GM18907 (cell line): ENCODE data around the gene DNAJA2.
"Not testable (repeated sequence)": the region's sequence is repeated elsewhere in the genome, so short reads cannot be mapped to it uniquely, and the experiment has no call there.

Source experiments
- ATAC-seq: cut with Tn5 transposase; IDR thresholded peaks from one replicate; pipeline ENCODE4 v1.9.1; 2021; ENCODE audit warnings: mild to moderate bottlenecking, moderate library complexity; ENCODE audit not compliant: unreplicated experiment

Gene DNAJA2

DNA sequence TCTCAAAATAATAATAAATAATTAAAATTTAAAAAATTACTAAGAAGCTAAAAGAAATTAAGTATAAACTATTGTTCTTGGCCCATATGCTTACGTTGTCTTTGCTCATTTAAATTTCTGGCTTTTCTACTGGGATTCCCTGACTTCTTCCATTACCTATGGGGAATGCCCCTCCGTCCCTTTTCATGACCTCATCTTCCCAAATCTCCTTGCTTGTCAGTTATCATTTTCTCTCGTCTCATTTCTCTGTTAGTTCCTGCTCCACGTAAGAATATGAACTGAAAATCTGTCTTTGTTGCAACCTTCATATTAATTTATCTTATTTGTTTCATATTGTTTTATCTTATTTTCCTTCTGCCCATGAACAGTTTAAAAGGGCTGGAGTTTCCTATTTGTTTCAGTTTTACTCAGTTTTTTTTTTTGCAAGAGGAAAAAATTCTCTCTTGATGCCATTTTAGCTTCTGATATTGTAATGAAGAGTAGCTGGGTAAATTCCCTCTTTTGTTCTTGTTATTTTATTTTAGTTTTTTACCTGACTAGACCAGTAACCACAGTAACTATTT, 2.5 kb upstream of the DNAJA2 start:
- no peak for ATAC-seq

DNA sequence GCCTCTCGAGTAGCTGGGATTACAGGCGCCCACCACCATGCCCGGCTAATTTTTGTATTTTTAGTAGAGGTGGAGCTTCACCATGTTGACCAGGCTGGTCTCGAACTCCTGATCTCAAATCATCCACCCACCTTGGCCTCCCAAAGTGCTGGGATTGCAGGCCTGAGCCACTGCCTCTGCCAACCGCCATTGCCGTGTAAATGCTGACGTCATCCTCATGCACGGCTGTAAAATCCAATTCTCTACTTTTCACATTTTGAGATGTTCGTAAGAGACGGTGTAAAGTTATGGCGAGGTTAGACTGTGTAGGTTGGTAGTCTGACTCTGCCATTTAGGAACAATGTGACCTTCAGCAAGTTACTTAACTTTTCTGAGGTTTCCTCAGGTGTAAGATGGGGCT, 1.7 kb upstream of the DNAJA2 start:
- no peak for ATAC-seq

DNA sequence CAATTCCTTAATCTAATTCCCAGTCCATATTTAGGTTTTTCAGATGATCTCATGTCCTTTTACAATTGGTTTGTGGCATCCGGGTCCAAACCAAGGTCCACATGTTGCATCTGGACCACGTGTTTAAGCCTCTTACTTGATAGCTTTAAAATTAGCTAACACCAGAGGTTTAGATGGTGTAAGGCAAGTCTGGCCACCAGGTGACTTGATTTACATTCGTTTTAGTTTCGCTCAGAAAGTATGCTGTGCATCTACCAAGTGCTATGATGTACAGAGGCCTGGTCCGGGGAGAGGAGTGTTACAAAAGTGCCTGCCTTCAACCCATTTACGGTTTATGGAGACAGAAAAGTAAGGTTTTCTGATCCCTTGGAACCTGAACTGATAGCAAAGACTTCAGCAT, 878 bp upstream of the DNAJA2 start:
- no peak for ATAC-seq

DNA sequence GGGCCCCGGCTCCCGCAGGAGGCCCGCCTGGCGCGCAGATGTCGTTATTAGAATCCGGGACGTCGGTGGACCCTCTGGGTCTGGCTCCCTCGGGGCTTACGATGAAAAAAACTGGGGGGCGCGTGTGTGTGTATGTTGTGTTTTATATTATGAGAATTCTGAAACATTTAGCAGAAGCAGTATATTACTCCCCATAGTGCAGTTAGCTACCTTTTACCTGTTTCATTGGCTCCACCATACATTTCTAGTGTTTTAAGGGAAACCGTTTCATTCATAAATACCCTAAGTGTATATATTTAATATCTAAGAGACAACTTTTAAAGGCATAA, 486 bp upstream of the DNAJA2 start:
- ATAC-seq, result no peak

DNA sequence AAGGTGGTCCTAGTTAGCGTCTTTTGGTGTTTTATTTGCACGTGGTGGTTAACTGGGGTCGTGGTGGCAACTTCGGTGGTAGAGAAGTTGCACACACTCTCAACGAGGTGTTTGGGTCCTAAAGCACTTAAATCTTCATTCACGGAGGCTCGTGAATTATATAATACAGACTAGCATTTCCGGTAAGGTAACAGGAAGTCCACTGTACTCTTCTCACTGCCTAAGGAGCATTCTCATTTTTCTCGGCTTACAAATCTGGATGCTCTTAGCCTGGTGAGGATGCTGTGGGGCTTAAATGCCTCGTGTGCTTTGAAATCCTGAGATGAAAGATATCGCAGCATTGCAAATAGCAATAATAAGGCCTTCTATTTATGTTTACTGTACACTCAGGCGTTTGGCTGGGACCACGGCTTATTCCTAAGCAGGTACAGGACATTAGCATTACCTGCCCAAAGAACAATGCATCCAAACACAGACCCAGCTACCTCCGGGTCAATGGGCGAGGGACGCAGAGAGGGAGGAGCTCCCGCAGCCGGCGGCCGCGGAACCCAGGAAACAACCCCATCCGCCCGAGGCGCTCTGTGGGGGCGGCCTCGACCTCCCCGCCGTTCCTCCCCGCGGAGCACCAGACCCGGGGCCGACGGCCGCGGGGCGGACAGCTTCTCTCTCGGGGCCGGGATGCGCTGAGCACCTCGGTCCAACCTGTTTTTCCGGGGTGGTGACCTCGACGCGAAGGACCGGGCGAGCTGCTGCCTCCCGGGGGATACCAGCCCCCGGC, 856 bp downstream of the DNAJA2 start:
- ATAC-seq, result peak; percentile 54

DNA sequence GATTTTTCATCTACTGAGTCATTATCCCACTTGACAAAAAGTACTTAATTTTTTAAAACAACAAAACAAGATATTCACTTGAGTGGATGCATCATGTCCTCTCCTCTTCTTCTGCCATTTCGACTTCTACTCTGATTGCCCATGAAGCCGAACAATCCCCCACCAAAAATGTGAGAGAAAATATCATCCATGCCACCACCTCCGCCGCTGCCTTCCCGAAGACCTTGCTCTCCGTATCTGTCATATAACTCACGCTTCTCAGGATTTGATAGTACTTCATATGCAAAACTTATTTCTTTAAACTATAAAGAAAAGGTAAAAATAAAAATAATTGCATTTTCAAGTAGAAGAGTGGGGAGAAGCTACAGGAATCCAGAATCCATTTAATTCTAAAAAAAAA, 2.2 kb downstream of the DNAJA2 start:
- ATAC-seq, result no peak

DNA sequence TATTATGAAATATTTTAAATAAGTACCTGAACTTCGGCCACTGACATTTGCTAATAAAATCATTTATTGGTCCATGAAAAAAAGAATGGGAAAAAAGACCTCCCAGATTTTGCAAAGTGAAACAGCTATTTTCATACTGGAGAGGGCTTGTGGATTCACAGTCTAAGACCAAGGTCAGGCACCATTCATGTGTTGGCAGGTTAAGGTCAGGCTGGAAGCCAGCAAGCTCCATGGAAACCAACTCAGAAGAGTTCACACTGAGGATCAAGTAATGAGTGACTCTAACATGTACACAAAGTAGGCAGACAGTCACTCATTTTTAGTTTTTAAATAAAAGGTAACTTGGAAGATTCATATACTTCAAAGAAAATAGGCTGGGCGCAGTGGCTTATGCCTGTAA, 3.4 kb downstream of the DNAJA2 start:
- no peak for ATAC-seq

DNA sequence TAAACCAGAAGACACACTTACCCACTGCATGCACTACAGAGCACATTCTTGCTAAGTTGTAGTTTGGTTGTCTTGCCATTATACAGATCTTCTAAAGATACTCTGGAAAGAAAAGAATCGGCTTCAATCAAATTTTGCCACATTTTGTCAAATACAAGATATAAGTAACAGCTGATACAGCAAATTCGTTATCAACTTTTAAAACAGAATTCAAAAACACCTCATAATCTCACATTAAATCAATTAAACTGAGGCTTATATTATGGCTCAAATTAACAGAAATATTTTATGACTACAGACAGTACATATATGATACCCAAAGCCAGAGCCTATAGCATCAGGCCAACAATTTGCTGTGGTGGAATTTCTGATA, 5.4 kb downstream of the DNAJA2 start:
- ATAC-seq, result no peak

DNA sequence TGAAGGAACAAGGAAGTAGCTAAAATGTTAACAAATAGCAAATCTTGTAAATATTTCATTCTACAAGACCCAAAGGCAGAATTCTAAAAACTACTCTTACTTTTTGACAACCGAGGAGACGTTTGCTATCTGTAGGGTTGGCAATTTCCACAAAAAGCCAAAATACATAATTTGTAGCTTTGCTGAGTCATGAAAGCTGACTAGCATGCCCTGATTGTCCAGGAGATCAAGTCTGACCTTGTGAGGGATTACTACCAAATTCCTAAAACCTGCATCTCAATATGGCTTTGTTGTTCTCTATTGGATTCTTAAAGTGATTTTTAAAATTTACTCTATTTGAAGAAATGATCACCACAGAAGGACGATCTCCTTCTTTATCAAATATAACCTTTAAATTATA, 10.8 kb downstream of the DNAJA2 start:
- ATAC-seq, result no peak

DNA sequence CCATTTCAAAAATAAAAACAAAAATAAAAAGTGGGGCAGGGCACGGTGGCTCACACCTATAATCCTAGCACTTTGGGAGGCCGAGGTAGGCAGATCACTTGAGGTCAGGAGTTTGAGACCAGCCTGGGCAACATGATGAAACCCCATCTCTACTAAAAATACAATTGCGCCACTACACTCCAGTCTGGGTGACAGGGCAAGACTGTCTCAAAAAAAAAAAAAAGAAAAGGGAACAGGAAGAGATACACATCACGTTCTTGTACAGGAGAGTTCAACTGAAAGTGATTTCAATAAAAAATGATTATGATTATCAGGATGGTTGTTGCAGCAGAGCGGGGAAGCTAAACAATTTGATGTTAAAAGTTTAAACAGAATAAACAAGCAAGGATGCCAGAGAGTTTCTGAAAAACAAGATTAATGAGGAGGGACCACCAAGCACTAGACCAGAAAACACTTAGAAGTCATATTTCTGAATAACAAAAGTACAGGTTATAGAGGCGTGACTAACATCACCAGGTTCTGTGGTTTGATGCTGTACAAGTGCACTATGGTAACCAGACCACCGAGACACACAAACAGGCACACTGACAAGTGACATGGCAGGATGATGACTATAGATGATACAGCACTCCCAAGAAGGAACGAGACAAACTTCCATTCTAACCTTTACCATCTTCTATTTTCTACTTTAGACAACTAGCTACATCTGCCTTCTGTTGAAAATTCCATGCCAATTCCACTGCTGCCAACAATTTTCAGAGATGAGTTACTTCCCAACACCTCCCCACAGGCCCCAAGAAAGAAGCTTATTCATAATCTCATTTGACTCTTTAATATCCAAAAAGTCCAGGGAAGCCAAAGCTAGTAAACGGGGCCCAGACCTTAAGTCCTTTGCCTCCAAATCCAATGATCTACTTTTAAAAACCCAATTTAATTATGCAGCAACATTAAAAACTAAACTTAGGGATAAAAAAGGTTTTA, 11.8 kb downstream of the DNAJA2 start:
- ATAC-seq, result peak; percentile 73

DNA sequence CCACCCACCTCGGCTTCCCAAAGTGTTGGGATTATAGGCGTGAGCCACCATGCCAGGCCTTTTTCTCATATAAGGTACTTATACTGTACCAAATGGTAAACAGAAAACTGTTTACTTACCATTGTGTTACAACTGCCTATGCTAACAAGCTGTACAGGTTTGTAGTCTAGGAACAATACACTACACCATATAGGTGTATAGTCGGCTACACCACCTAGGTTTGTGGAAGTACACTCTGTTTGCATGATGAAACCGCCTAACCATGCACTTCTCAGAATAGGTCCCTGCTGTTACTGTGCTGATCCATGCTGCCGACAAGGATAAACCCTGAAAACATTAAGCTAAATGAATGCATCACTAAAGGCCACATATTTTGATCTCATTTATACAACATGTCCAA, 18.9 kb downstream of the DNAJA2 start:
- no peak for ATAC-seq

DNA sequence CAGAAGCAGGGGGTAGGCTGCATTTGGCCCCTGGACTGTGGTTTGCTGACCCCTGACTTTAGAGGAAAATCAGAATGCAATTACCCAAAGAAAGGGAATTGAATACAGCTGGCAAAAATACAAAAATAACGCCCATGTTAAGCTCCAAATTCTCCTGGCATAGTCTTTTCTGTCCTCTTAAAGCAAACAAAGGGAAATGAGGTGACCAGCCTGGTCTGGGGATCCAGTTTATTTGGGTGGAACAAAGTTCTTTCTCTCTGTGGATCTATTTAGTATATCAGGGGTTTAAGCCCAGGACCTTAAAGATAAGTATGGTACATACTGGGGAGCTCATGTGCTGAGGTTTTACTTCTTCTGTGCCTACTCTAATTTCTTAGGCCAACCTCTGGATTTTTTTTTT, 23.5 kb downstream of the DNAJA2 start:
- no peak for ATAC-seq

DNA sequence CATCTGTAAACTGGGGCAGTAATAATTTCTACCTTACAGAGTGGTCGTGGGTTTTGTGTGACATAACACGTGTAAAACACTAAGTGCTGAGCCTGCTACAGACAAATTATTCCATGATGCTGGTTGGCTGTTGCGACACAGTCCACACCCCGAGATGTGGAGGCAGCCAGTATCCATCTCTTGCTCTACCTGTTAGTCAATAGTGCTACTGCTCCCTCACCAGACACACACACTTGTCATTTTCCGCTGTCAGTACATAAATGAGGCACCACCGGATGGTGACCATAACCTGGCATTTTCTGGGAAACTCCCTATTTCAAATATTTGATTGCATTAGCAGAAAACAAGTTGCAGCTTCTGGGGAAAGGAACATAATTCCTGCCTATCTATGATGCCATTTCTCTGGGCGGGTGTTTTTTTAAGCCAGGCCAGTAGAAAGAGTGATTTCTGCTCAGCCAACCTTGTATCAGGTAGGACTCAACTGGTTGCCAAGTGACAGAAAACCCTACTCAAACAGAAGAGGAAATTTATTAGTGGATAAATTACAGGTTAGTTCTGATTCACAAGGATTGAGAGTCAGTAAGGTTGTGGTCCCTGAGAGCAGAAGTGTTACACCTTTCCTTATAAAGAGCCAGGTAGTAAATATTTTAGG, 24.1 kb downstream of the DNAJA2 start:
- peak; percentile 41 for ATAC-seq

DNA sequence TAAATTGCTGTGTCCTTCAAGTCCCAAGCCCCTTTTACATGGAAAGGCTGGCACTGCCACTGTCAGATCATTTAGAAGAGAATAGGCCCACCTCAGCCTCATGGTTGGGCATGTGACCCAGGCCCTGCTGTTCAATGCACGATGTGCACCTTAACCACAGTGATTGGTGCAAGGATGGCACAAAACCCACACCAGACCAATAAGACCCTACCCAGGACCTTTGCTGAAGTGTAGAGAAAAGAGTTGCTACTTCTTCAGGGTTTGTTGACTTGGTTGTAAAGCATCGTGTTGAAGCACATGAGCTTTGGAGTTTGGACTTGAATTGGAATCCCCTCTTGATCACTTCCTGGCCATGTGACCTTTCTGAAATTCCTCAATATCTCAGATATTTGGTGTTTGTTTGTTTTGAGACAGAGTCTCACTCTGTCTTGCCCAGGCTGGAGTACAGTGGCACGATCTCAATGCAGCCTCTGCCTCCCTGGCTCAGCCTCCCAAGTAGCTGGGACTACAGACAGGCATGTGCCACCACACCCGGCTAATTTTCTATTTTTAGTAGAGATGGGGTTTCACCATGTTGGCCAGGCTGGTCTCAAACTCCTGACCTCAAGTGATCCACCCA, 24.8 kb downstream of the DNAJA2 start:
- no peak for ATAC-seq

DNA sequence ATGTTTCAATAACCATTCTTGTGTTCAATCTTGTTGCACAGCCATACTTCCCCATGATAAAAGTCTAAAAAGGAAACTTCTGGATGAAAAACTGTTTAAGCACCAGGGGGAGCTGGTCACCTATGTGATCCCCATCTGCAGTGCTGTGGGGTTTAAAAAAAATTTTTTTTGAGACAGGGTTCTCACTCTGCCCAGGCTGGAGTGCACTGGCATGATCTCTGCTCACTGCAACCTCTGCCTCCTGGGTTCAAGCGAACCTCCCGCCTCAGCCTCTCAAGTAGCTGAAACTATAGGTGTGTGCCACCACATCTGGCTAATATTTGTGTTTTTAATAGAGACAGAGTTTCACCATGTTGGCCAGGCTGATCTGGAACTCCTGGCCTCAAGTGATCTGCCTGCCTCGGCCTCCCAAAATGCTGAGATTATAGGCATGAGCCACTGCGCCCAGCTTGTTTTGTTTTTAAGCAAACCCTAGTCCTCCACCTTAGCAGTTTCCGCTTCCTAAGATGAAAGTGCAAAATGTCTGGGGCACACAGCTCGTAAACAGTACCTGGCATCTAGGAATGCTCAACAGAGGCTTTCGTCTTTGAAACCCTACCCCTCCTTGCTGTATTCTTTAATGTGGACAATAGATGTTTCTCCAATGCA, 25.4 kb downstream of the DNAJA2 start:
- ATAC-seq, result peak; percentile 68

DNA sequence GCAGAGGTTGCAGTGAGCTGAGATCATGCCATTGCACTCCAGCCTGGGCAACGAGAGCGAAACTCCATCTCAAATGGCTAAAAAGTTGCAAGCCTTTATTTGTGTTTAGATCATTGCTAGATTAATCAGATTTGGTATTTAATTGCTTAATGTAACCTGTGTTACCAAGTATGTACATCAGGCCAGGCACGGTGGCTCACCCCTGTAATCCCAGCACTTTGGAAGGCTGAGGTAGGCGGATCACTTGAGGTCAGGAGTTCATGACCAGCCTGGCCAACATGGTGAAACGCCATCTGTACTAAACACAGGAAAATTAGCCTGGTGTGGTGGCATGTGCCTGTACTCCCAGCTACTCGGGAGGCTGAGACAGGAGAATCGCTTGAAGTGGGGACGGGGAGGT, 28.8 kb downstream of the DNAJA2 start:
- ATAC-seq, result not testable (repeated sequence)

DNA sequence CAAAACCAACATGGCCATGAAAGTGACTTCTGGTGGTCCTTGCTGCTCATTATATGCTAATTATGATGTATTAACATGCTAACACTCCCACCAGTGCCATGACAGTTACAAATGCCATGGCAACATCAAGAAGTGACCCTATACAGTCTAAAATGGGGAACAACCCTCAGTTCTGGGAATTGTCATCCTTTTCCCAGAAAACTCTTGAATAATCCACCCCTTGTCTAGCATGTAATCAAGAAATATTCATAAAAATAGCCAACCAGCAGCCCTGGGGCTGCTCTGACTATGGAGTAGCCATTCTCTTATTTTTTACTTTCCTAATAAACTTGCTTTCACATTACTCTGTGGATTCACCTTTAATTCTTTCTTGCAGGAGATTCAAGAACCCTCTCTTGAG, 35.9 kb downstream of the DNAJA2 start:
- no peak for ATAC-seq

DNA sequence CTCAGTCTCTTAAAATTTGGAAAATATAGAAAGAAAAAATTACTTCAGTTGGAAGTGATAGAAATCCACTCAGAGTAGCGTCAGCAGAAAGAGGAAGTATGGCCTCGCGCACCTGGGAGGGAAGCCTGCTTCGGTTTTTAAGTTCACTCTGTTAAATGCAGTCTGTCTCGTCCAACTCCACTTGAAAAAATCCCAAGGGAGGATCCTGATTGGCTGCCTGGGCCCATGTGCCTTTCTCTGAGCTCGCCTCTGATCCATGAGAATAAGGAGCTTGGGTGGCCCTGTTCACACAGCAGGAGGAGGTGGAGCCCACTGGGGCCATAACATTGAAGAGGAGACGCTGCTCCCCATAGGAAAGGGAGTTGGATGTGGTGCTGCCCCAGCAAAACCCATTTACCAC, 40.7 kb downstream of the DNAJA2 start:
- ATAC-seq, result no peak

DNA sequence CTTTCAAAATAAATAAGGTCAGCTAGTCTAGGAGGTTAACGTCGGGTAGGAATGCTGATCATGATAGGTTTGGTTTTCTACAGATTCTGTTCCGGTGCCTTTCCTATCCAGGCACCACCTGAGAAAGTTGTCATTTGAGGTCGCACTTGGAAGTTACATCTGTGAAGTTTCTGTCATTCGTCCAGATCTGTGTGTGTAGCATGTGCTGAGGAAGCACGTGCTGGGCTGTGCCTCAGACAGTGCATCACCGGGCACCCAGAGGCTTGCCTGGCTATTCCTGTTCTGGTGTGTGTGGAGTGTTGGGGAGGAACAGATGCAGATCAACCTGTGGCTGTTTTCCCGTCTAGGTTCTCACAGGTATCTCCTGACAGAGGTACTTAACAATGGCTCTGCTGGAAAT, 42.6 kb downstream of the DNAJA2 start:
- no peak for ATAC-seq
